ENCODE results near the gene CCDC200. TPM values are rescaled to one million over a fixed set of nuclear protein-coding genes. Genes with fewer than 3 reads are reported as not detected.

The CCDC200 gene
- total RNA-seq, 1 experiment from 2014 or later: not detected

- DNase-seq (ENCODE audit: low read depth, low spot score): peak; percentile 50
- no peaks in the 10 kb centered on the region for H3K27me3 ChIP-seq (ENCODE audit: insufficient read depth, low read length)
- H3K9me2 ChIP-seq (ENCODE audit: insufficient read depth): no peaks in the 10 kb centered on the region
- H3K9me3 ChIP-seq (ENCODE audit: control insufficient read depth in 1 of 2, insufficient read depth in 1 of 2, low read depth in 1 of 2, low read length in 2 of 2): no peaks in the 10 kb centered on the region
- H3K27ac ChIP-seq (ENCODE audit: low read depth, low read length): peak overlapping the region; percentile 72
- BruUV-seq (replicated peaks): TSS peak; percentile 86
- peaks cover 47% of the 10 kb centered on the region for H3K79me2 ChIP-seq (ENCODE audit: insufficient read depth, low read length)
- POLR2A ChIA-PET: interaction anchor here (0.8 to 1.9 kb wide), 8 partner anchors 38 to 196 kb away, joined by 3 to 23 read pairs (median 4); partner anchors contain the start of genes IFI35, RPL27 and TMEM106A
- H4K20me1 ChIP-seq (ENCODE audit: insufficient read depth): no peaks in the 10 kb centered on the region
- RAD21 ChIA-PET (ENCODE audit: low non-redundant PET in 1 of 2, low total read pairs in 2 of 2, uncharacterized antibody in 2 of 2, unreplicated experiment in 2 of 2): no interaction called here
- CTCF ChIA-PET: interaction anchor here (1.5 to 1.6 kb wide), 2 partner anchors 147 to 312 kb away, joined by 4 to 6 read pairs; partner anchors contain the start of genes DHX8 and RND2
- intact Hi-C loops (cut with micrococcal nuclease): loop anchor here (2.0 kb wide), 1 partner anchor 149 kb away; the partner anchor contains the start of gene VAT1
- H2AFZ ChIP-seq (ENCODE audit: low read depth, low read length, poor library complexity, severe bottlenecking): no peak overlapping the region
- peak overlapping the region; percentile 90 for H3K4me2 ChIP-seq (ENCODE audit: low read length)
- no peak for ATAC-seq
- H3K36me3 ChIP-seq (ENCODE audit: control insufficient read depth in 1 of 2, insufficient read depth in 2 of 2, low read length in 2 of 2): peaks cover 0 to 5% of the 10 kb centered on the region in 2 experiments; a peak in 1 of 4 replicates
- H3K4me3 ChIP-seq (replicated peaks in 1 of 2; ENCODE audit: low read depth in 1 of 2, low read length in 2 of 2): peak overlapping the region; percentile 76 to 98
- H3K9ac ChIP-seq (ENCODE audit: low read length): peak overlapping the region; percentile 86
- H3K4me1 ChIP-seq (ENCODE audit: control insufficient read depth in 1 of 2, insufficient read depth in 2 of 2, low read length in 2 of 2): peaks cover 8 to 23% of the 10 kb centered on the region in 2 experiments
- TF ChIP-seq POLR2AphosphoS5 (IDR thresholded peaks at IDR 0.05; ENCODE audit: low read depth, low read length): peak; percentile 25; the same call in 1 of the 2 replicates
- no peak for TF ChIP-seq EZH2 (IDR thresholded peaks at IDR 0.05)
- peak; percentile 27; the same call in 1 of the 2 replicates for TF ChIP-seq ZFX (IDR thresholded peaks at IDR 0.05)
- TF ChIP-seq POLR2A (IDR thresholded peaks at IDR 0.05; ENCODE audit: borderline replicate concordance, extremely low read depth, insufficient read depth, insufficient read length): no peak
- no peak for TF ChIP-seq EZH2phosphoT487 (IDR thresholded peaks at IDR 0.05; ENCODE audit: borderline replicate concordance)
- TF ChIP-seq RAD21 (IDR thresholded peaks at IDR 0.05; ENCODE audit: low read depth): peak; percentile 27; the same call in 1 of the 2 replicates
- no peak for TF ChIP-seq CBX3 (IDR thresholded peaks at IDR 0.05; ENCODE audit: low read depth)
- TF ChIP-seq, protein P1, sequence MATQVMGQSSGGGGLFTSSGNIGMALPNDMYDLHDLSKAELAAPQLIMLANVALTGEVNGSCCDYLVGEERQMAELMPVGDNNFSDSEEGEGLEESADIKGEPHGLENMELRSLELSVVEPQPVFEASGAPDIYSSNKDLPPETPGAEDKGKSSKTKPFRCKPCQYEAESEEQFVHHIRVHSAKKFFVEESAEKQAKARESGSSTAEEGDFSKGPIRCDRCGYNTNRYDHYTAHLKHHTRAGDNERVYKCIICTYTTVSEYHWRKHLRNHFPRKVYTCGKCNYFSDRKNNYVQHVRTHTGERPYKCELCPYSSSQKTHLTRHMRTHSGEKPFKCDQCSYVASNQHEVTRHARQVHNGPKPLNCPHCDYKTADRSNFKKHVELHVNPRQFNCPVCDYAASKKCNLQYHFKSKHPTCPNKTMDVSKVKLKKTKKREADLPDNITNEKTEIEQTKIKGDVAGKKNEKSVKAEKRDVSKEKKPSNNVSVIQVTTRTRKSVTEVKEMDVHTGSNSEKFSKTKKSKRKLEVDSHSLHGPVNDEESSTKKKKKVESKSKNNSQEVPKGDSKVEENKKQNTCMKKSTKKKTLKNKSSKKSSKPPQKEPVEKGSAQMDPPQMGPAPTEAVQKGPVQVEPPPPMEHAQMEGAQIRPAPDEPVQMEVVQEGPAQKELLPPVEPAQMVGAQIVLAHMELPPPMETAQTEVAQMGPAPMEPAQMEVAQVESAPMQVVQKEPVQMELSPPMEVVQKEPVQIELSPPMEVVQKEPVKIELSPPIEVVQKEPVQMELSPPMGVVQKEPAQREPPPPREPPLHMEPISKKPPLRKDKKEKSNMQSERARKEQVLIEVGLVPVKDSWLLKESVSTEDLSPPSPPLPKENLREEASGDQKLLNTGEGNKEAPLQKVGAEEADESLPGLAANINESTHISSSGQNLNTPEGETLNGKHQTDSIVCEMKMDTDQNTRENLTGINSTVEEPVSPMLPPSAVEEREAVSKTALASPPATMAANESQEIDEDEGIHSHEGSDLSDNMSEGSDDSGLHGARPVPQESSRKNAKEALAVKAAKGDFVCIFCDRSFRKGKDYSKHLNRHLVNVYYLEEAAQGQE (IDR thresholded peaks at IDR 0.05; ENCODE audit: low read depth): no peak
- 0 out of 2 replicates have a peak, but pooled peaks have one; percentile 35 for TF ChIP-seq SIN3A (IDR thresholded peaks at IDR 0.05; ENCODE audit: low read depth)
- TF ChIP-seq SP1 (IDR thresholded peaks at IDR 0.05; ENCODE audit: low read depth): peak; percentile 26; the same call in 1 of the 2 replicates
- peak; percentile 37; the same call in 1 of the 2 replicates for TF ChIP-seq SRF (IDR thresholded peaks at IDR 0.05; ENCODE audit: low read depth)
- peak; percentile 72 for TF ChIP-seq ELF1 (IDR thresholded peaks at IDR 0.05; ENCODE audit: borderline replicate concordance, low read depth)
- TF ChIP-seq ZBTB33 (IDR thresholded peaks at IDR 0.05; ENCODE audit: extremely low read depth, insufficient replicate concordance, low read length): no peak
- TF ChIP-seq, protein P2, sequence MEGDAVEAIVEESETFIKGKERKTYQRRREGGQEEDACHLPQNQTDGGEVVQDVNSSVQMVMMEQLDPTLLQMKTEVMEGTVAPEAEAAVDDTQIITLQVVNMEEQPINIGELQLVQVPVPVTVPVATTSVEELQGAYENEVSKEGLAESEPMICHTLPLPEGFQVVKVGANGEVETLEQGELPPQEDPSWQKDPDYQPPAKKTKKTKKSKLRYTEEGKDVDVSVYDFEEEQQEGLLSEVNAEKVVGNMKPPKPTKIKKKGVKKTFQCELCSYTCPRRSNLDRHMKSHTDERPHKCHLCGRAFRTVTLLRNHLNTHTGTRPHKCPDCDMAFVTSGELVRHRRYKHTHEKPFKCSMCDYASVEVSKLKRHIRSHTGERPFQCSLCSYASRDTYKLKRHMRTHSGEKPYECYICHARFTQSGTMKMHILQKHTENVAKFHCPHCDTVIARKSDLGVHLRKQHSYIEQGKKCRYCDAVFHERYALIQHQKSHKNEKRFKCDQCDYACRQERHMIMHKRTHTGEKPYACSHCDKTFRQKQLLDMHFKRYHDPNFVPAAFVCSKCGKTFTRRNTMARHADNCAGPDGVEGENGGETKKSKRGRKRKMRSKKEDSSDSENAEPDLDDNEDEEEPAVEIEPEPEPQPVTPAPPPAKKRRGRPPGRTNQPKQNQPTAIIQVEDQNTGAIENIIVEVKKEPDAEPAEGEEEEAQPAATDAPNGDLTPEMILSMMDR (IDR thresholded peaks at IDR 0.05 in 2 of 3, conservative IDR thresholded peaks at IDR 0.05 in 1 of 3; ENCODE audit: borderline replicate concordance in 1 of 3, insufficient read depth in 1 of 3, low read depth in 2 of 3, low read length in 2 of 3): peak; percentile 24 to 38 (median 33); a peak in 2 of 6 replicates
- TF ChIP-seq FOSL1 (IDR thresholded peaks at IDR 0.05; ENCODE audit: low read depth): peak; percentile 41
- TF ChIP-seq CEBPB (IDR thresholded peaks at IDR 0.05; ENCODE audit: low read depth): peak; percentile 30; the same call in 1 of the 2 replicates
- TF ChIP-seq ZNF274 (IDR thresholded peaks at IDR 0.05; ENCODE audit: low read depth, low read length): no peak
- TF ChIP-seq JUND (IDR thresholded peaks at IDR 0.05): 0 out of 2 replicates have a peak, but pooled peaks have one; percentile 3
Measured at GRCh38 chr17:43171586-43172487, 56.6 kb downstream of the CCDC200 start.
